ENCODE data around the gene PFKFB1.
A peak's percentile ranks its signal among the peaks of the same experiment; 100 is the strongest.

Gene PFKFB1

DNA sequence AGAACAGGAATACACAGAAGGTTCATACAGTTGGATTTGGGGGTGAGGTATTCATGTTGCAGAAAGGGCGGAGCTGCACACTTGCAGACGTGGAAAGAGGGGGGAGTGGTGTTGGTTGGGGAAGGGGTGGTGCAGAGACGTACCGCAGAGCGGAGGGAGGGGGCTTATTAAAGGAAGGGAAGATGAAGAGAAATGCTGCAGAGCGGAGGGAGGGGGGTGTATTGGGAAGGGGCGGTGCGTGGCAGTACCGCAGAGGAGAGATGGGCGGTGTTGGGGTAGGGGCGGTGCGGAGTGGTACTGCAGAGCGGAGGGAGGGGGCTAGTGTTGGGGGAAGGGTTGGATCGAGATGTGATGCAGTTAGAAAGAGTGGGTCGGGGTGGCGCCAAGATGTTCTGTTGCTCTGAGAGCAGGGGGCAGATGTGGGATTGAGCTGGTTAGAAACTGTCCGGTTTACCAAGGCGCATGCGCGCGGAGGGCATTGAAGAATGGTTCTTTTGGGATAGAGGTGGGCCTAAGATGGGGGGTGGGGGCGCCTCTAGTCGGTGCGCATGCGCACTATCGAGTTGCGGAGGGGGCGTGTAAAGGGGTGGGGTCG is 72.5 kb downstream of the PFKFB1 start:
- peak; percentile 23 for DNase-seq

DNA sequence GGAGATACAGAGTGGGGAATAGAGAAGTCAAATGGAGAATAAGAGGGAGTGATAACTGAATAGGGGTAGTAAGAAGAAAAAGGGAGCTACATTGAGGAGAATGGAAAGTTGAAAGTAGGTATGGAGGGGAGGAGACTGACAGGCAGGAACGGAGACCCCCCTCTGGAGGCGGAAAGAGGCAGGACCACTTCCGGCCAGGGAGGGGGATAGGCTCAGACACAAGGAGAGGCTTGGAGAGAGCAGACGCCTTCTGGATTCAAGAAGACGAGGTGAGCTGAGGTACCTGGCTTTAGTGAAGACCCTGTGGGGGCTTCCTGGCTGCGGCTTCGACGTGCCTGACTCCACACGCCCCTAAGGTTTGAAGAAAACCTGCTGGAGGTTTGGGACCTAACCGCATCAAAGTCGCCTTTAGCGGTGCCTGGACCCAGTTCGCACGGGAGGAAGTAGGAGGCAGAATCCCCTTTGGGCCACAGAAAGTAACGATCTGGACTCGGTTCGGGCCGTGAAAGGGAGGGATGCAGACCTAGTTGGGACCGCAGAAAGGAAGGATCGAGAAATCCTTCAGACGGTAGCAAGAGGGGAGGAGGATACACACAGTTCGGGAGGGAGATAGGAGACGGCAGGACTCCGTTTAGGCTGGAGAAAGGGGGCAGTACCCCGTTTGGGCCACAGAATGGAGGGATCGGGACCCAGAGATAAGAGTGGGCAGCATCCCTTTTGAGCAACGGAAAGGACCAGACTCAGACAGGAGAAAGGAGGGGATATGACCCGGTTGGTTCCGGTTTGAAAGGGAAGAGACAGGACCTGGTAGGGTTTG is 73.2 kb downstream of the PFKFB1 start, which contains the start of gene TRO:
TSS of gene TRO (plus strand) at position 215 of the 817 bp plus-strand sequence. CDS start 1,423 bp downstream, outside the sequence.
- DNase-seq = peak; percentile 8

DNA sequence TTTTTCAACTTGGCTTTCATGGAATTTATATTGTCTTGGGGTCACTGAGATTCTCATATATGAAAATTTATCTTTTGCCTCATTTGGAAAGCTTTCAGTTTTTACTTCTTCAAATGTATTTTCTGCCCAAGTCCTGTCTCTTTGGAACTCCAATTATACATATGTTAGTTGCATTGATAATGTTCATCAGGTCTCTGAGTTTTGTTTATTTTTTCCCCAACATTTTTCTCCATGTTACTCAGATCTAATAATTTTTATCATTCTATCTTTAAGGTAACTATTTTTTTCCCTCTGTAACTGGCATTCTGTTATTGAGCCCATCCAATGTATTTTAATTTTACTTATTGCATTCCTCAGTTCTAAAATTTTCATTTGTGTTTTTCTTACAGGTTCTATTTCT is 84.0 kb downstream of the PFKFB1 start:
- DNase-seq = no peak

DNA sequence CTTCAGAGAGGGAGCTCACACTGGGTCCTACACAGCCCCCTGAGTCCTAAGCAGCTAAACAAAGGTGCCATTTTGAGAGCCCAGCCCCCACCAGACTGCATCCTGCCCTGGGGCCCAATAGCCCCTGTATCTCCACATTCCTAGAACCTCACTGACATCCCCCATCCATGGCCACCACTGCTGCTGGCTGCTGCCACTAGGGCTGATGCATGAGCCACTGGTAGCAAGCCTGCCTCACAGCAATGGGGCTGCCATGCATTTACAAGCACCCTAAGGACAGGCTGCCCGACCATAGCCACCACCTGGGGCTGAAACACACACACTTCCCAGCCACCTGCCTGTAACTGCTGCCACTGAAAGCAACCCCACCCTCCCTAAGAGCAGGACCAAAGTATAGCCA is 99.8 kb downstream of the PFKFB1 start:
- DNase-seq = no peak

DNA sequence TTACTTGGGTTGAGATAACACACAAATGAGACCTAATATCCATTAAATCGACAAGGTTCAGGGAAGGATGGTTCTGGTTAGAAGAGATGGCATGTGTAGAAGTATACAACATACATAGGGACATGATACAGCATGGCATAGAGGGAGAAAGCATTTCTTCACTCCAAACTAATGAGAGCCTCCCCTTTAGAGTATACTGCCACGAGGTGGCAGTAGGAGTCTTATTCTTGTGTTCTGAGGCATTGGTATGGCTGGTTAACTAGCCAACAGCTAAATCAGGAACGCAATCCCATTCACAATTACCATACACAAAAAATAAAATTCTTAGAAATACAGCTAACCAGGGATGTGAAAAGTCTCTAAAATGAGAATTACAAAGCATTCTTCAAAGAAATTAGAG is 102.4 kb downstream of the PFKFB1 start:
- DNase-seq = no peak

DNA sequence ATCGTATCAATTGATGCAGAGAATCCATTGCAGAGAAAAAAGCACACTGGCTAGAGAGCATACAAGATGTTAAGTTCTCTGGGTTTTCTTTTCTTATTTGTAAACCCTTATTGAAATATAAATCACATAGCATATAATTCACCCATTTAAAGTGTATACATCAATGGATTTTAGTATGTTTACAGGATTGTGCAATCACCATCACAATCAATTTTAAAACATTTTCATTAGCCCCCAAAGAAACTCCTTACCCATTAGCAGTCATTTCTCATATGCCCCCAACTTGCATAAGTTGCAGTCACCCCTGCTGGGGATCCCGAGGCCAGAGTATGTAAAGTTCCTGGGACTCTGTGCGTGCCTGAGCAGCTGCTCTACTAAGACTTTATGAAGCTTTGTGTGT is 108.2 kb downstream of the PFKFB1 start:
- no peak for DNase-seq

All from NCI-H2171 (cell line).